Esophagus muscularis mucosa (tissue), 4 donors: ENCODE results near the gene ABCC1.

Experiments
- EP300 ChIP-seq: sonication (generic); formaldehyde crosslinking; IDR thresholded peaks from one replicate; pipeline ENCODE4 v1.6.1; 2017; ENCODE audit warnings: antibody characterized with exemption
- POLR2A ChIP-seq: fragments of 450-650 bp; IDR thresholded peaks from one replicate; pipeline ENCODE4 v1.6.1; 2017; ENCODE audit warnings: antibody characterized with exemption, moderate library complexity, mild to moderate bottlenecking, low read depth
- POLR2AphosphoS5 ChIP-seq, 2 donors: sonication (generic); formaldehyde crosslinking; IDR thresholded peaks; one replicate each; pipeline ENCODE4 v1.6.1; 2017; ENCODE audit warnings: antibody characterized with exemption in 2 of 2
- TF ChIP-seq, protein P1 (sequence below), 3 experiments: fragments of 200-600 bp in 2 of 3; fragments of 450-650 bp in 1 of 3; sonication (generic) in 2 of 3; IDR thresholded peaks; one replicate each; pipeline ENCODE4 v1.5.1; 2017 to 2019; ENCODE audit warnings: antibody characterized with exemption in 3 of 3, mild to moderate bottlenecking in 2 of 3, moderate library complexity in 1 of 3

DNA sequence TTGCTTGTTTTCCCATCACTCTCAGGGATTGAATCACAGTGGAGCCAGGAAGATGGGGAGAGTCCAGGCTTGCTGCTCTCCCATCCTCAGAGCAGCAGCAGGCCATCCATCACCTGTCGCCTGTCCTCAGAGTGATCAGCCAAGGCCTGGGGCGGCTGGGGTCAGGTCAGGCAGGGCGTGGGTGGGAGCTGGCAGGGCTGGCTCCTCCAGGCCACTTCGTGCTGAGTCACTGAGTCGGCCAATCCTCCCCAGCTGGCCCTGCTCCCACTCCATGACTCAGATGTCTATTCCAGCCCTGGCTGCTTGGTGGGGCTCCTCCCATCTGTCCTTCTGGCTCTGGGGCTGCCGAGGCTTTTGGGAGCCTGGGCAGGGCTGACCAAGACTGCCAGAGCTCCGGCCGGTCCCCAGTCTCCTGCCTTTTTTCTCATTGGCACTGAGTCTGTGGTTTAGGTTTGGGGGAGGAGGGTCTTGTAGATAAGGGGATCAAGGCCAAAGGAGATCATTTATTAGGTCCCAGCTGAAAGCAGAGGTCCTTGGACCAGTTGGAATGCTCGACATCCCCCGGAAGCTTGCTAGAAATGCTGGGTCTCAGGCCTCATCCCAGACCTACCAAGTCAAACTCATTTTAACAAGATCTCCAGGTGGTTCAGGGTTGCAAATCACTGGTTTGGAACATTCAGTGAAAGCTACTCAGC, 72.7 kb downstream of the ABCC1 start:
- TF ChIP-seq, protein P1, sequence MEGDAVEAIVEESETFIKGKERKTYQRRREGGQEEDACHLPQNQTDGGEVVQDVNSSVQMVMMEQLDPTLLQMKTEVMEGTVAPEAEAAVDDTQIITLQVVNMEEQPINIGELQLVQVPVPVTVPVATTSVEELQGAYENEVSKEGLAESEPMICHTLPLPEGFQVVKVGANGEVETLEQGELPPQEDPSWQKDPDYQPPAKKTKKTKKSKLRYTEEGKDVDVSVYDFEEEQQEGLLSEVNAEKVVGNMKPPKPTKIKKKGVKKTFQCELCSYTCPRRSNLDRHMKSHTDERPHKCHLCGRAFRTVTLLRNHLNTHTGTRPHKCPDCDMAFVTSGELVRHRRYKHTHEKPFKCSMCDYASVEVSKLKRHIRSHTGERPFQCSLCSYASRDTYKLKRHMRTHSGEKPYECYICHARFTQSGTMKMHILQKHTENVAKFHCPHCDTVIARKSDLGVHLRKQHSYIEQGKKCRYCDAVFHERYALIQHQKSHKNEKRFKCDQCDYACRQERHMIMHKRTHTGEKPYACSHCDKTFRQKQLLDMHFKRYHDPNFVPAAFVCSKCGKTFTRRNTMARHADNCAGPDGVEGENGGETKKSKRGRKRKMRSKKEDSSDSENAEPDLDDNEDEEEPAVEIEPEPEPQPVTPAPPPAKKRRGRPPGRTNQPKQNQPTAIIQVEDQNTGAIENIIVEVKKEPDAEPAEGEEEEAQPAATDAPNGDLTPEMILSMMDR (IDR thresholded peaks at IDR 0.05): no peak
- TF ChIP-seq EP300: no peak
- TF ChIP-seq POLR2AphosphoS5 (IDR thresholded peaks at IDR 0.05): peak; percentile 88 to 90
- no peak for TF ChIP-seq POLR2A
